Body of pancreas (tissue), 4 donors: Measurements from ENCODE around the gene NEDD1.

ENCODE experiments used
- POLR2A ChIP-seq, 3 donors: fragments of 450-650 bp; IDR thresholded peaks; one replicate each; pipeline ENCODE4 v1.6.1; 2016; ENCODE audit warnings: antibody characterized with exemption in 3 of 3, mild to moderate bottlenecking in 2 of 3
- TF ChIP-seq, protein P1 (sequence below), 7 experiments: fragments of 450-650 bp in 4 of 7; fragments of 200-600 bp in 3 of 7; sonication (generic) in 3 of 7; IDR thresholded peaks; one replicate each; pipeline ENCODE4 v1.5.1; 2016 to 2019; ENCODE audit warnings: antibody characterized with exemption in 7 of 7

DNA sequence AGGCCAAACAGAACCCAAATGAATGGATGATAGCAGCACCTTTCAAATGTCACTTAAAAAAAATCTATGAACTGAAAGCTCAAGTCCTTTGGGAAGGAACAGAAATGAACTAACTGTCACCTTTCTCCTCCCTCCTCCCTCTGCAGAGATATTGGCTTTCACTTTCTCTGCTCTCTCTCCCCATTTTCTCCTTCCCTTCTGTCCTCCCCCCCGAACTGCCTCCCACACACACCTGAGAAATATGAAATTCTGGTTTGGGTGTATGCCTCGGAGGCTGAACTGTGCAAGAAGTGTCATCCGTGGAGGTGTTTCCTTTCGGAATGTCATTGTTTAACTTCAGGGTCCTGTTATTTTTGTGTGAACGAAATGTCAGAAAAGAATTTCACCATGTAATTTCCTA, 87.8 kb downstream of the NEDD1 start:
- TF ChIP-seq, protein P1, sequence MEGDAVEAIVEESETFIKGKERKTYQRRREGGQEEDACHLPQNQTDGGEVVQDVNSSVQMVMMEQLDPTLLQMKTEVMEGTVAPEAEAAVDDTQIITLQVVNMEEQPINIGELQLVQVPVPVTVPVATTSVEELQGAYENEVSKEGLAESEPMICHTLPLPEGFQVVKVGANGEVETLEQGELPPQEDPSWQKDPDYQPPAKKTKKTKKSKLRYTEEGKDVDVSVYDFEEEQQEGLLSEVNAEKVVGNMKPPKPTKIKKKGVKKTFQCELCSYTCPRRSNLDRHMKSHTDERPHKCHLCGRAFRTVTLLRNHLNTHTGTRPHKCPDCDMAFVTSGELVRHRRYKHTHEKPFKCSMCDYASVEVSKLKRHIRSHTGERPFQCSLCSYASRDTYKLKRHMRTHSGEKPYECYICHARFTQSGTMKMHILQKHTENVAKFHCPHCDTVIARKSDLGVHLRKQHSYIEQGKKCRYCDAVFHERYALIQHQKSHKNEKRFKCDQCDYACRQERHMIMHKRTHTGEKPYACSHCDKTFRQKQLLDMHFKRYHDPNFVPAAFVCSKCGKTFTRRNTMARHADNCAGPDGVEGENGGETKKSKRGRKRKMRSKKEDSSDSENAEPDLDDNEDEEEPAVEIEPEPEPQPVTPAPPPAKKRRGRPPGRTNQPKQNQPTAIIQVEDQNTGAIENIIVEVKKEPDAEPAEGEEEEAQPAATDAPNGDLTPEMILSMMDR (IDR thresholded peaks at IDR 0.05) = no peak
- no peak for TF ChIP-seq POLR2A (IDR thresholded peaks at IDR 0.05)
